ENCODE measurements around the gene PFKFB3. TPM values are rescaled to one million over a fixed set of nuclear protein-coding genes. Genes with fewer than 3 reads are reported as not detected.

PFKFB3 gene
- total RNA-seq, 1 donor from 2014 or later, result 37.9 TPM

- no peak overlapping the region for H3K27ac Mint-ChIP-seq (ENCODE audit: unreplicated experiment)
- no peak for DNase-seq (ENCODE audit: extremely low spot score, unreplicated experiment)
- peaks cover 4% of the 10 kb centered on the region for H3K36me3 Mint-ChIP-seq (ENCODE audit: unreplicated experiment)
- peaks cover 17% of the 10 kb centered on the region for H3K4me1 Mint-ChIP-seq (ENCODE audit: unreplicated experiment)
- H3K9me3 Mint-ChIP-seq (ENCODE audit: unreplicated experiment), result peaks cover 5% of the 10 kb centered on the region
- no peak overlapping the region for H3K4me3 Mint-ChIP-seq (ENCODE audit: unreplicated experiment)
- H3K27me3 Mint-ChIP-seq (ENCODE audit: unreplicated experiment), result no peaks in the 10 kb centered on the region
- TF ChIP-seq CTCF (IDR thresholded peaks at IDR 0.05), result no peak
Measured at GRCh38 chr10:6271663-6272062, 68.9 kb downstream of the PFKFB3 start.

DNA sequence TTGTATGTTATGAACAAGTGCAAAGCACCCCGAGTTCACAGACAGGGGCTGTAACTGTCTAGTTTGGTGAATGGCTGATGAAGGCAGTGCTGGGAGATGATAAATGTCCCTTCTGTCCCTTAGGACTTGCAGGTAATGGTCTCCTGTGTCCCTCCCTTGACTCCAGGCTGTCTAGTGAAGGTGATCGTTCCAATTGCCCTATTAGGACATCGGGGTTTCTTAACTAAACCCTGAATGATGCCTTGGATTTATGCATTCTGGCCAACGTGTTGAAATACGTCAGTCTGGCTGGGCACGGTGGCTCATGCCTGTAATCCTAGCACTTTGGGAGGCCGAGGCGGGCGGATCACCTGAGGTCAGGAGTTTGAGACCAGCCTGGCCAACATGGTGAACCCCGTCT lies 69.4 kb downstream of the PFKFB3 start:
- Mint-ChIP-seq H3K27me3 (ENCODE audit: unreplicated experiment) (no peaks in the 10 kb centered on the region), H3K9me3 (ENCODE audit: unreplicated experiment) (peaks cover 5% of the 10 kb centered on the region), H3K4me3 (ENCODE audit: unreplicated experiment) (no peak overlapping the region), H3K36me3 (ENCODE audit: unreplicated experiment) (peaks cover 4% of the 10 kb centered on the region), H3K27ac (ENCODE audit: unreplicated experiment) (no peak overlapping the region), H3K4me1 (ENCODE audit: unreplicated experiment) (peaks cover 17% of the 10 kb centered on the region)
- TF ChIP-seq CTCF (IDR thresholded peaks at IDR 0.05), result no peak
- no peak for DNase-seq (ENCODE audit: extremely low spot score, unreplicated experiment)

GRCh38 chr10:6273351-6273750 lies 70.6 kb downstream of the PFKFB3 start:
- Mint-ChIP-seq H3K4me3 (ENCODE audit: unreplicated experiment) (no peak overlapping the region), H3K27ac (ENCODE audit: unreplicated experiment) (no peak overlapping the region)
- no peak for TF ChIP-seq CTCF (IDR thresholded peaks at IDR 0.05)

GRCh38 chr10:6274040-6274439 lies 71.3 kb downstream of the PFKFB3 start:
- no peak overlapping the region for H3K27ac Mint-ChIP-seq (ENCODE audit: unreplicated experiment)

More at GRCh38 chr10:6273351-6273750, 70.6 kb downstream of the PFKFB3 start:
- Mint-ChIP-seq H3K4me1 (ENCODE audit: unreplicated experiment) (peaks cover 17% of the 10 kb centered on the region), H3K36me3 (ENCODE audit: unreplicated experiment) (peaks cover 4% of the 10 kb centered on the region), H3K9me3 (ENCODE audit: unreplicated experiment) (peaks cover 5% of the 10 kb centered on the region), H3K27me3 (ENCODE audit: unreplicated experiment) (no peaks in the 10 kb centered on the region)
- no peak for DNase-seq (ENCODE audit: extremely low spot score, unreplicated experiment)

DNA sequence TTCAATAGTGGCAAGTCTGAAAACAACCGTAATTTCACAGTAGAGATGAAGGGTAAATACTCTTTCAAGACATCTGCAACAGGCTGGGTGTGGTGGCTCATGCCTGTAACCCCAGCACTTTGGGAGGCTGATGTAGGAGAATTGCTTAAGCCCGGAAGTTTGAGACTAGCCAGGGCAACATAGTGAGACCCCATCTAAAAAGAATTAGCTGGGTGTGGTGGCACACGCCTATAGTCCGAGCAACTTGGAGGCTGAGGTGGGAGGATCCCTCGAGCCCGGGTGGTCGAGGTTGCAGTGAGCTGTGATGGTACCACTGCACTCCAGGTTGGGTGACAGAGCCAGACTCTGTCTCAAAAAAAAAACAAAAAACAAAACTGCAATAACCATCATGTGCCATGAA lies 71.8 kb downstream of the PFKFB3 start:
- TF ChIP-seq CTCF (IDR thresholded peaks at IDR 0.05), result no peak
- no peak overlapping the region for H3K4me3 Mint-ChIP-seq (ENCODE audit: unreplicated experiment)
- H3K36me3 Mint-ChIP-seq (ENCODE audit: unreplicated experiment), result peaks cover 3% of the 10 kb centered on the region
- no peaks in the 10 kb centered on the region for H3K27me3 Mint-ChIP-seq (ENCODE audit: unreplicated experiment)
- H3K9me3 Mint-ChIP-seq (ENCODE audit: unreplicated experiment), result peaks cover 5% of the 10 kb centered on the region
- peak; percentile 23 for DNase-seq (ENCODE audit: extremely low spot score, unreplicated experiment)
- peaks cover 26% of the 10 kb centered on the region for H3K4me1 Mint-ChIP-seq (ENCODE audit: unreplicated experiment)
- H3K27ac Mint-ChIP-seq (ENCODE audit: unreplicated experiment), result peak overlapping the region; percentile 98

More at GRCh38 chr10:6274040-6274439, 71.3 kb downstream of the PFKFB3 start:
- no peak for TF ChIP-seq CTCF (IDR thresholded peaks at IDR 0.05)
- peaks cover 4% of the 10 kb centered on the region for H3K36me3 Mint-ChIP-seq (ENCODE audit: unreplicated experiment)
- peaks cover 5% of the 10 kb centered on the region for H3K9me3 Mint-ChIP-seq (ENCODE audit: unreplicated experiment)
- H3K27me3 Mint-ChIP-seq (ENCODE audit: unreplicated experiment), result no peaks in the 10 kb centered on the region
- H3K4me1 Mint-ChIP-seq (ENCODE audit: unreplicated experiment), result peaks cover 22% of the 10 kb centered on the region
- no peak overlapping the region for H3K4me3 Mint-ChIP-seq (ENCODE audit: unreplicated experiment)
- peak; percentile 23 for DNase-seq (ENCODE audit: extremely low spot score, unreplicated experiment)
